SHP77 treated with DMSO at 0.1 percent for 48 hours (cell line): ENCODE data around the gene KIAA0232.
"Not testable (repeated sequence)": the region's sequence is repeated elsewhere in the genome, so short reads cannot be mapped to it uniquely, and the experiment has no call there.

Experiments used
- DNase-seq: peaks from one replicate; lab custom pipeline; 2025; lab: John Stamatoyannopoulos, UW

Gene KIAA0232

GRCh38 chr4:6808259-6808658 lies 25.7 kb downstream of the KIAA0232 start:
- no peak for DNase-seq

- no peak for DNase-seq
Observed at GRCh38 chr4:6811165-6811564, 28.6 kb downstream of the KIAA0232 start.

GRCh38 chr4:6812766-6813165 lies 30.2 kb downstream of the KIAA0232 start:
- DNase-seq = no peak

GRCh38 chr4:6813725-6814124 lies 31.2 kb downstream of the KIAA0232 start:
- no peak for DNase-seq

- DNase-seq = peak; percentile 25
Observed at GRCh38 chr4:6815029-6815836, 32.7 kb downstream of the KIAA0232 start.

GRCh38 chr4:6819295-6819694 lies 36.8 kb downstream of the KIAA0232 start:
- no peak for DNase-seq

GRCh38 chr4:6820695-6821094 lies 38.2 kb downstream of the KIAA0232 start:
- no peak for DNase-seq

- DNase-seq = no peak
Observed at GRCh38 chr4:6824071-6824470, 41.5 kb downstream of the KIAA0232 start.

- no peak for DNase-seq
Observed at GRCh38 chr4:6824772-6825402, 42.4 kb downstream of the KIAA0232 start.

- DNase-seq = no peak
Observed at GRCh38 chr4:6825403-6825802, 42.9 kb downstream of the KIAA0232 start.

- DNase-seq = no peak
Observed at GRCh38 chr4:6826781-6827508, 44.4 kb downstream of the KIAA0232 start.

- no peak for DNase-seq
Observed at GRCh38 chr4:6829086-6829485, 46.6 kb downstream of the KIAA0232 start.

- no peak for DNase-seq
Observed at GRCh38 chr4:6834867-6835266, 52.3 kb downstream of the KIAA0232 start.

- not testable (repeated sequence) for DNase-seq
Observed at GRCh38 chr4:6835616-6836015, 53.1 kb downstream of the KIAA0232 start.

- DNase-seq = not testable (repeated sequence)
Observed at GRCh38 chr4:6837106-6837505, 54.6 kb downstream of the KIAA0232 start.

- DNase-seq = no peak
Observed at GRCh38 chr4:6839579-6839978, 57.1 kb downstream of the KIAA0232 start.

- DNase-seq = no peak
Observed at GRCh38 chr4:6840062-6840976, 57.8 kb downstream of the KIAA0232 start.

GRCh38 chr4:6845027-6845426 lies 62.5 kb downstream of the KIAA0232 start:
- no peak for DNase-seq

GRCh38 chr4:6845574-6845973 lies 63.0 kb downstream of the KIAA0232 start:
- DNase-seq = no peak

GRCh38 chr4:6847178-6847577 lies 64.7 kb downstream of the KIAA0232 start:
- DNase-seq = no peak

- DNase-seq = no peak
Observed at GRCh38 chr4:6848717-6849305, 66.3 kb downstream of the KIAA0232 start.
